Neural crest cell (in vitro differentiated cells): ENCODE measurements around the gene FZD8. TPM values are rescaled to one million over a fixed set of nuclear protein-coding genes. Genes with fewer than 3 reads are reported as not detected.
A peak's percentile ranks its signal among the peaks of the same experiment; 100 is the strongest.

ENCODE experiments used
- DNase-seq: peaks from one replicate; pipeline ENCODE4 v3.0.0; 2021; ENCODE audit warnings: low read depth, mixed read lengths, low spot score
- H3K27ac Mint-ChIP-seq: one replicate; pipeline ENCODE4 v1.8.0; 2021; ENCODE audit warnings: mild to moderate bottlenecking, mixed read lengths; ENCODE audit not compliant: unreplicated experiment
- H3K27me3 Mint-ChIP-seq: 2 replicates; pipeline ENCODE4 v1.8.0; 2021; ENCODE audit warnings: low read depth, mild to moderate bottlenecking, mixed read lengths
- H3K36me3 Mint-ChIP-seq: 2 replicates; pipeline ENCODE4 v1.8.0; 2021; ENCODE audit warnings: low read depth, mild to moderate bottlenecking, mixed read lengths
- H3K4me1 Mint-ChIP-seq: 2 replicates; pipeline ENCODE4 v1.8.0; 2021; ENCODE audit warnings: mixed read lengths
- H3K4me3 Mint-ChIP-seq: one replicate; pipeline ENCODE4 v1.8.0; 2021; ENCODE audit warnings: mild to moderate bottlenecking, mixed read lengths
- H3K9me3 Mint-ChIP-seq: 2 replicates; pipeline ENCODE4 v1.8.0; 2021; ENCODE audit warnings: mixed read lengths
- total RNA-seq: library from RNA; stranded (reverse); gene quantifications from 2 replicates; pipeline ENCODE4 v1.2.1, GENCODE V29; 2021
- TF ChIP-seq, protein P1 (sequence below): fragments of 200-600 bp; sonication (generic); conservative IDR thresholded peaks from 2 replicates; pipeline ENCODE4 v1.5.0; 2021; ENCODE audit warnings: antibody characterized with exemption, mild to moderate bottlenecking

FZD8 gene
- total RNA-seq, 1 donor from 2014 or later = 3.7 TPM

DNA sequence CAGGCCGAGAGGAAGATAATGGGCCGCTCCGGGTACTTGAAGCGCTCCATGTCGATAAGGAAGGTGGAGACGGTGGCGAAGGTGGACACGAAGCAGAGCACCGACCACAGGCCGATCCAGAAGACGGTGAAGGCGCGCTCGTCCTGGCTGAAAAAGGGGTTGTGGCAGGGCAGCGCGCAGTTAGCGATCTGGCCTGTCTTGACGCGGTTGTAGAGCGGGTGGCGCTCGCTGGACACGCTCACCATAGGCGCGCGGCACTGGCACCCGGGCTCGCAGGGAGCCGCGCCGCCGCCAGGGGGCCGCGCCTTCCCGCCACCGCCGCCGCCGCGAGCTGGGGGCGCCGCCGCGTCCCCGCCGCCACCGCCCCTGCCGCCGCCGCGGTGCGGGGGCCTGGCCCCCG is 1.6 kb downstream of the FZD8 start:
- Mint-ChIP-seq H3K36me3 (no peaks in the 10 kb centered on the region), H3K27me3 (peaks cover 83% of the 10 kb centered on the region), H3K4me3 (peak overlapping the region; percentile 91), H3K9me3 (no peaks in the 10 kb centered on the region), H3K27ac (no peak overlapping the region), H3K4me1 (peaks cover 41% of the 10 kb centered on the region)
- TF ChIP-seq, protein P1, sequence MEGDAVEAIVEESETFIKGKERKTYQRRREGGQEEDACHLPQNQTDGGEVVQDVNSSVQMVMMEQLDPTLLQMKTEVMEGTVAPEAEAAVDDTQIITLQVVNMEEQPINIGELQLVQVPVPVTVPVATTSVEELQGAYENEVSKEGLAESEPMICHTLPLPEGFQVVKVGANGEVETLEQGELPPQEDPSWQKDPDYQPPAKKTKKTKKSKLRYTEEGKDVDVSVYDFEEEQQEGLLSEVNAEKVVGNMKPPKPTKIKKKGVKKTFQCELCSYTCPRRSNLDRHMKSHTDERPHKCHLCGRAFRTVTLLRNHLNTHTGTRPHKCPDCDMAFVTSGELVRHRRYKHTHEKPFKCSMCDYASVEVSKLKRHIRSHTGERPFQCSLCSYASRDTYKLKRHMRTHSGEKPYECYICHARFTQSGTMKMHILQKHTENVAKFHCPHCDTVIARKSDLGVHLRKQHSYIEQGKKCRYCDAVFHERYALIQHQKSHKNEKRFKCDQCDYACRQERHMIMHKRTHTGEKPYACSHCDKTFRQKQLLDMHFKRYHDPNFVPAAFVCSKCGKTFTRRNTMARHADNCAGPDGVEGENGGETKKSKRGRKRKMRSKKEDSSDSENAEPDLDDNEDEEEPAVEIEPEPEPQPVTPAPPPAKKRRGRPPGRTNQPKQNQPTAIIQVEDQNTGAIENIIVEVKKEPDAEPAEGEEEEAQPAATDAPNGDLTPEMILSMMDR = peak; percentile 58
- peak; percentile 61 for DNase-seq

DNA sequence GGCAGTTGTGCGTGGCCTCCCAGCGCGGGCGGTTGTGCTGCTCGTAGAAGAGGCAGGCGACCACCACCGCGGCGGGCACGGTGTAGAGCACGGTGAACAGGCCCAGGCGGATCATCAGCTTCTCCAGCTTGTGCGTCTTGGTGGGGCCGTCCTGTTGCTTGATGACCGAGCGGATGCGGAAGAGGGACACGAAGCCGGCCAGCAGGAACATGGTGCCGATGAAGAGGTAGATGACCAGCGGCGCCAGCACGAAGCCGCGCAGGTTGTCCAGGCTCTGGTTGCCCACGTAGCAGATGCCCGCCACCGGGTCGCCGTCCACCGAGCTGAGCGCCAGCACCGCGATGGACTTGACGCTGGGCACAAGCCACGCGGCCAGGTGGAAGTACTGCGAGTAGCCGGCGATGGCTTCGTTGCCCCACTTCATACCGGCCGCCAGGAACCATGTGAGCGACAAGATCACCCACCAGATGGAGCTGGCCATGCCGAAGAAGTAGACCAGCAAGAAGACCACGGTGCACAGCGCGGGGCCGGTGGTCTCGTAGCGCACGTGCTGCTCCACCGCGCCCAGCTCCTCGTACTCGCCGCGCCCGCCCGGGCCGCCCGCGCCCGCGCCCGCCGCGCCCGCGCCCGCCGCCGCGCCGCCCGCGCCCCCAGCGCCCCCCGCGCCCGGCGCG is 2.2 kb downstream of the FZD8 start:
- H3K27me3 Mint-ChIP-seq = peaks cover 79% of the 10 kb centered on the region
- peak overlapping the region; percentile 86 for H3K4me3 Mint-ChIP-seq
- H3K27ac Mint-ChIP-seq = no peak overlapping the region
- peaks cover 43% of the 10 kb centered on the region for H3K4me1 Mint-ChIP-seq
- peak; percentile 34 for DNase-seq
- no peaks in the 10 kb centered on the region for H3K9me3 Mint-ChIP-seq
- TF ChIP-seq, protein P1 = peak; percentile 37
- H3K36me3 Mint-ChIP-seq = no peaks in the 10 kb centered on the region

DNA sequence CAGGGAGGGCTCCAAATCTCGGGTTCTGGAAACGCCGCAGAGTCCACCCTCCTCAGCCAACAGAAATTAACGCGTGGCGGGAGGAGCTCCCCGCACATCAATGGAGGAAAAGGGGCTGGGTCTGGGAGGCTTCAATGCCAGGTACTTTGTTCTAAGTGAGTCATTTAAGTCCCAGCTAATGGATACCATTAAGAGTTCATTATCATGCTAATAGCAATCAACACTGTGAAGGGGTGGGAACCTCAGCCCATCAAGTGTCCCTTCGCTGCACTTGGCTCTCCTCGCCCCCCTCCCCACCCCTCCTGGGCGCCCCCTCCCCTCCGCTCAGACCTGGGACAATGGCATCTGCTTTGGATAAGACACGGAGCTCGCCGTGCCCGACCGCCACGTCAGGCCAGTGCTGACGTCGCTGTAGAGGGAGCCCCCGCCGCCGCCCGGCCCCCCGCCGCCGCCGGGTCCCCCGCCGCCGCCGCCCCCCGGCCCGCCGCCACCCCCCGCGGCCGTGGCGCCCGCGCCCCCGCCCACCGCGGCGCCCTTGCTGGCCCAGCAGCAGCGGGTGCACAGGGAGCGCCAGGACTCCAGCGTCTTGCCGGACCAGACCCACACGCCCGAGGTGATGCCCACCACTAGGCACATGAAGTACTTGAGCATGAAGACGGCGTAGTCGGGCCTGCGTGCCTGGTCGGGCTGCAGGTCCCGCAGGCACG is 2.9 kb downstream of the FZD8 start:
- DNase-seq = no peak
- Mint-ChIP-seq H3K27ac (no peak overlapping the region), H3K27me3 (peaks cover 72% of the 10 kb centered on the region), H3K36me3 (no peaks in the 10 kb centered on the region), H3K4me1 (peaks cover 43% of the 10 kb centered on the region), H3K4me3 (peak overlapping the region; percentile 86), H3K9me3 (no peaks in the 10 kb centered on the region)
- TF ChIP-seq, protein P1 = no peak

DNA sequence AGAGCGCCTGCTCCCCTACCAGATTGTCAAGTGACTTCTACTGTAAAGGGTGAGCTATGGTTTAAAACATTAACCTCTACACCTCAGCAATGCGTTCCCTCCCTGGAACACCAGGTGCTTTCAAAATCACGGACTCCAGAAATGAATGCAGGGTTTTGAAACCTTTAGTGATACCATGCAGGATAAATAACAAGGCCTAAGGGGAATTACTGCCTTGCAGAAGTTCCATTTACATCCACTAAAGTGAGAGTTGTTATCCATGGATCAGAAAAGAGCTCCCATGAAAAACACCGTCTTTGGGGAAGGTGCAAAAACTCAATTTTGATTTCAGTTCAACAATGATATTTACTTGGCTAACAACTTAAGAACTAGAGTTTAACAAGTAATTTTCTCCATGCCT is 4.0 kb downstream of the FZD8 start:
- DNase-seq = no peak
- Mint-ChIP-seq H3K27ac (no peak overlapping the region), H3K9me3 (no peaks in the 10 kb centered on the region), H3K27me3 (peaks cover 61% of the 10 kb centered on the region), H3K4me3 (peak overlapping the region; percentile 45), H3K36me3 (no peaks in the 10 kb centered on the region), H3K4me1 (peaks cover 39% of the 10 kb centered on the region)
- TF ChIP-seq, protein P1 = no peak

DNA sequence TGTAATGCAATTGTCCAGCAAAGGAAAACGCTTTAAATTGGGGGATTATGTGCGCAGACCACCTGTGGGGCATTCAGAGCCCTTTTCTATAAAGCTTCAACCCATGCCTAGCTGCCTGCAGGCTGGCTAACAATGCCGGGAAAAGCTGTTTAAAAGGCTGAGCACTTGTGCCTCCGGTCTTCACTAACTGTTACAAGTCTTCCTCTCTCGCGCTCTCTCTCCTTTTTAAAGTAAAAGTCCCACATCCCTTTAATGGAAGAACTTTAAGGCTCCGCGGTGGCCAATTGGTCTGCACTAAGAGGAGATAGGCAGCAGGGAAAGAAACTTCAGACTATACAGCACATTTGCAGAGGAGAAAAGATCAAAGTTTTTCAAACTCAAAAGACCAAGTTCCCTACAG is 4.6 kb downstream of the FZD8 start:
- Mint-ChIP-seq H3K27ac (no peak overlapping the region), H3K4me1 (peaks cover 40% of the 10 kb centered on the region), H3K9me3 (no peaks in the 10 kb centered on the region), H3K27me3 (peaks cover 55% of the 10 kb centered on the region), H3K36me3 (no peaks in the 10 kb centered on the region), H3K4me3 (peak overlapping the region; percentile 45)
- TF ChIP-seq, protein P1 = no peak
- no peak for DNase-seq
